ENCODE measurements around the gene KCNAB1.

GRCh38 chr3:156373095-156373494 lies 252.7 kb downstream of the KCNAB1 start:
- TF ChIP-seq POLR2A (IDR thresholded peaks at IDR 0.05; ENCODE audit: low read length) (no peak), GATA1 (IDR thresholded peaks at IDR 0.05; ENCODE audit: low read depth, low read length) (no peak)

Measured in erythroblast (primary cell).